ENCODE measurements around the gene NUP214.

- no peak for TF ChIP-seq CTCF (IDR thresholded peaks at IDR 0.05)
- no peak for TF ChIP-seq EP300 (IDR thresholded peaks at IDR 0.05)
- no peak for TF ChIP-seq POLR2A (IDR thresholded peaks at IDR 0.05)
- TF ChIP-seq POLR2AphosphoS5 (IDR thresholded peaks at IDR 0.05): no peak
These were observed 112.6 kb downstream of the NUP214 start for GRCh38 chr9:131237931-131238401.
